CD4-positive, alpha-beta T cell treated with Interferon alpha-2 for 1 hour (primary cell): ENCODE data around the gene NDUFA13.

Source experiments
- DNase-seq, 2 donors: peaks; one replicate each; pipeline ENCODE4 v3.0.0-alpha.2; 2020 to 2022

Gene NDUFA13

GRCh38 chr19:19549804-19550464, 33.9 kb downstream of the NDUFA13 start:
- no peak for DNase-seq

DNA sequence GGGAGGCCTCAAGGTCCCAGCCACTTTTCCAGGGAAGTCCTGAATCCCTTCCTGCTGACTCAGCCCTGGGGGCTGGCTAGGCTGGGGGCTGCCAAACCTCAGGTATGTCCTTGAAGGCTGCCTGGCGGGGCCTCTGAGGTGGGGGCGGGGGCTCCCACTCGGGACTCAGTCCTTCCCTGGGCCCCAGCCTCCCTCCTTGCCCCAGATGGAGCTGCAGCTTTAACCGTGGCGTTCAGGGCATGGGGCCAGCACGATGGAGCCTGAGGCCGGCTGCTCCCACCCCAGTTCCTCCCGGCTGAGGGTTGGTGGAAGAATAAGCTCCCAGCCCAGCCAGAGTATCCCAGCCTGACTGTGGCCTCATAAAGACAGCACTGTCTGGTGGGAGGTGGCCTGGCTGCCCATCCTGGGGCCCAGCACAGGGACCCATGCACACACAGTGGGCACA, 34.5 kb downstream of the NDUFA13 start:
- no peak for DNase-seq

DNA sequence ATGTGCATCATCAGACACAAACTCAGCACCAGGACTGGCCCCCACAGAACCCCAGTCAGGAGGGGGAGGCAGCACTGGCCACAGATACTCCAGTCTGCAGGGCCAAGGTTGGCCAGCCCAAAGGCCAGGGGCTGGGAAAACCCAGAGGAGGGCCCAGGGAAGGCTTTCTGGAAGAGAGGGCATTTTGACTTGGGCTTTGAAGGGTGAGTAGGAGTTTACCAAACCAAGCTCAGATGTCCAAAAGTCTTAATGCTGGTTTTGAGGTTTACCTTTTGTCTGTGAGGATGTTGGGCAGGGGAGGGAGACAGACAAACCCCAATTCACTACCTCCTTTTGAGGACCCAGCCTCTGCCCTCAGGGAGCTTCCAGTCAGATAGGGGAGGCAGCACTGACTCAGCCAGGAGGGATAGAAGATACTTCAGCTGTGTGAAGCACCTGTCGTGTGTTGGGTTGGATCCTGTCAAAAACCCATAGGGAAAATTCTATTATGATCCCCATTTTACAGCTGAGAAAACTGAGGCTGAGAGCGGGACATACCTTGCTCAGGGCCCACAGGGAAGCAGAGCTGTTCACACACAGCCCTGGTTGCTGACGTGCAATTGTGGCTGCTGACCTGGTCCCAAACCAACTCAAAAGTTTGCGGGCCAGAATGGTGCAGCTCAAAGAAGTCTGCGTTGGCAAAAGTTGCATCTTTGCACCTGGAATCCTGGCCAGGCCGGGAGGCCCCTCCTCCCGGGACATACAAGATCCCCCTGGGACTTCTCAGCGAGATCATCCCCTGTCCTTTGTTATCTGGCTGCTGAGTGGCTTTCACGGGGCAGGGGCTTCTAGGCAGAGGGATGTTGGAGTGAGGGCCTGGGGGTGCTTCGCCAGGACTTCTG, 35.2 kb downstream of the NDUFA13 start:
- no peak for DNase-seq

- DNase-seq, result no peak
Measured at GRCh38 chr19:19551853-19552192, 35.8 kb downstream of the NDUFA13 start.

- DNase-seq, result peak in 1 of 2 donors; percentile 35
Measured at GRCh38 chr19:19552798-19553197, 36.8 kb downstream of the NDUFA13 start.

GRCh38 chr19:19553670-19554069, 37.6 kb downstream of the NDUFA13 start:
- no peak for DNase-seq

- peak; percentile 48 to 64 for DNase-seq
Measured at GRCh38 chr19:19554074-19555023, 38.3 kb downstream of the NDUFA13 start.

GRCh38 chr19:19558055-19558454, 42.0 kb downstream of the NDUFA13 start:
- no peak for DNase-seq

GRCh38 chr19:19558636-19559035, 42.6 kb downstream of the NDUFA13 start:
- DNase-seq, result no peak

DNA sequence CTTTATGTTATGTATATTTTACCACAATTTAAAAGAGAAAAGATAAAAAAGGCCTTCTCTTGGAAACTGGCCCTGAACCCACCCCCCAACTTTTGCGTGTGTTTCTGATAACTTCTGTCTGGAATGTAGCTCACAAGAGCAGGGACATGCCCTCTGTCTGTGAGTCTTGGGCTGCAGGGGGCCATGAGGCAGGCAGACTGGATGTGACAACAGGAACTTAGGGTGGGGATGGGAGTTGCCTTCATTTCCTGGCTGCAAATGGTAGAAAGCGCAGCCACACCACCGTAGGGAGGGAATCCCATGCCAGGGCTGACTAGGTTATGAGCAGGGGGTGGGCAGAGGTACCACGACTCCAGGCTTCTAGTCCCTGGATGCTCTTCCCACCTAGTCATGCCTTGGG, 43.9 kb downstream of the NDUFA13 start:
- DNase-seq, result no peak

GRCh38 chr19:19561946-19562664, 46.1 kb downstream of the NDUFA13 start:
- DNase-seq, result no peak

DNA sequence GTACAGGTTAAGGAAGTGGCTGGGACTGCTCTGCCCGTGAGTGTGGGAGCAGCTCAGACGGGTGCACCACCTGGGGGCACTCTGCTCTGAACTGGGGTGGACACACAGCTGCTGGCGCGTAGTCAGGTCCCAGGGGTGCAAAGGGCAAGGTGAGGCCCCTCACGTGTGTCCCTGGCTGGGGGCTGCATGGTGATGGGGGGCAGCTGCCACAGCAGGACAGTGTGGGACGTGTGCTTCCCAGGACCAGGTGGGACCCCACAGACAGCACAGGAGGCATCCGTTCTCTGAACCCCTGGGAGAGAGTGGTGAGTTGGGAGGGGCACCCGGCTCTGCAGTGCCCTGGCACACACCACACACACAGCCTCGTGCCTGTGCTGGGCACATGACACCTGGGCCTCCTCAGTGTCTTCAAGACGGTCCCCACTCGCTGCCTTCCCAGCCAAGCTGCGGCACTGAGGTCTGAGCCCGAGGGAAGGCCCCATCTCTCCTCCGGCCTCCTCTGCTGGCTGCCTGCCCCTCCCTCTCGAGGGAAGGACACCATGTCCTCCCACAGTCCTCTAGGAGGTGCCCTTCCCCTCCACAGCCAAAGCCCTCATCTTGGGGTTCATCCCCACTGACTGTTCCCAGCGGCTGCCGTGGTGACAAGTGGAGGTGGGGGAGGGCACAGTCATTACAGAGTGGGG, 46.8 kb downstream of the NDUFA13 start:
- DNase-seq, result peak; percentile 36 to 64

DNA sequence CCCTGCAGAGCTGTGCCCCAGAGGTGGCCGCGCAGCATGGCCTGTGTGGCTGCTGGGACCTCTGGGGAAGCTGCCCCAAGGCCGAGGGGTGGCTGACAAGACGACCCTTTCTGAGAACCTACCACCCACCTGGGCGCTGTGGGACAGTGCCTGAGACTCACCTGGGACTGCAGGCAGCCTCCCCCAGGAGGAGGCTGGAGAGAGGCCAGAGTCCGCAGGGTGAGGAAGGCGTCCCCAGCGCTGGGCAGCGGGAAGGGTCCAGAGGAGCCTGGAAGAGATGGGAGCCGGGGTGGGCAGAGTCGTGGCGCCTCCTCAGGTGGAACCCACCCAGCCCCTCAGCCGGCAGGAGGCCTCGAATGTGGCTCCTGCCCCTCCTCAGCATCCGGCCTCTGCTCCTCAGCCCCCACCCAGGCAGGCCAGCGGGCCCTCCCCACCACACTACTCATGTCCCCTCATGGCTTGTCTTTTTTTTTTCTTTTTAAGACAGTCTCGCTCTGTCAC, 47.4 kb downstream of the NDUFA13 start:
- DNase-seq, result no peak

DNA sequence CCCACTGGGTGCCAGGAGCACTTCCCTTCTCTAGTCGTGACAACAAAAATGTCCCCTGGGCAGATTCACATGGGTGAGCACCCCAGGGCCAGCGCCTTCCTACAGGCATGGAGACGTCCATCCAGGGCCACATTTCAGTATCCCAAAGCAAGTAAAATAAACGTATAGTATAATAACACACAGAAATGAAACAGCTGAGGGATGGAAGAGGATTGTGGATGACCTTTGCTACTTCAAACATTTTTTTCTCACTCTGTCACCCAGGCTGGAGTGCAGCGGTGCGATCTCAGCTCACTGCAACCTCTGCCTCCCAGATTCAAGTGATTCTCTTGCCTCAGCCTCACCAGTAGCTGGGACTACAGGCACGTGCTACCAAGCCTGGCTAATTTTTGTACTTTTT, 50.3 kb downstream of the NDUFA13 start:
- no peak for DNase-seq

- no peak for DNase-seq
Measured at GRCh38 chr19:19567391-19567790, 51.4 kb downstream of the NDUFA13 start.

GRCh38 chr19:19568802-19569756, 53.1 kb downstream of the NDUFA13 start:
- no peak for DNase-seq

DNA sequence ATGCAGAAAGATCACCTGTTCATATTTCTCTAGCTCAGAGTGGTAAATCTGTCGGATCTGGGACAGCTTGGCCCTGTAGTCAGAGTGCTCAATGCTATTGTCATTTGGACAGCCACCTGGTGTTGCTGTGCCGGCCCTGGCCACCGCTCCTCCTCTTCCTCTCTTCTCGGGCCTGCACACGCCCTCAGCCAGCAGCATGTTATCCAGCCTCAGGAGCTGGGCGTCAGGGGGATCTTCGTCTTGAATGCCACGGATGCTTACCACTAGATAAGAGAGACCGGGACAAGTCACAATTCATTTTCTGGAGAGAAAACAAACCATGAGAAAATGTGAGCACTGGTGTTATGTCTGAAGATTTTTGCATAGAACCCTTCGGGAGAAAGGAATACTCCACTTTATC, 54.5 kb downstream of the NDUFA13 start:
- no peak for DNase-seq

DNA sequence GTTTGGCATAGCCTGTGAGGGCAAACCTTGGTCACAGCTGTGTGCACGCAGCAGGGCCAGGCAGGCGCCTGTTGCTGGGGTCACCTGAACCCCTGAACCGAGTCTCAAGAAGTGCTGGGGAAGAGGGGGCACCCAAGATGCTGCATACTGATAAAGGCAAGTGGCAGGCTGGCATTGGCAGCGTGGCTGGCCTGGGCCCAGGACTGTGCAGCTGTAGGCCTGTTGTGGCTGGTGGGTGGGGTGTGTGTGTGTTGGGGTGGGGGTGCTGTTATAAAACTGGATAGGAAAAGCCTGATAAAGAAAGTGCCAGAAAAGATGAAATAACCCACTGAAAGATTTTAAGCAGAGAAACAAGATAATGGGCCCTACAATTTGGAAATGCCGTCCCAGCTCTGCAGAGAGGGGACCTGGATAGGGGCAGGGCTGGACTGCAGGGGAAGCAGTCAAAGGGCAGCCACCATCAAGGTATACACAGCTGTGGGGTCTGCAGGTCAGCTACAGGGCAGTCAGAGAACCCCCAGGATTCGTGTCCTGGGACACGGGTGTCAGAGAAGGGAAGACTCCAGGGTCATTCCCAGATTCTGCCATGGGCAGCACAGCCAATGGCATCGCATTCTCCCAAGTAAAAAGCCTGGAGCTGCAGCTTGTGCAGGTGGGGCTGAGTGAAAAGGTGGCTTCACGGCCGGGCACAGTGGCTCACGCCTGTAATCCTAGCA, 55.2 kb downstream of the NDUFA13 start:
- DNase-seq, result no peak

- no peak for DNase-seq
Measured at GRCh38 chr19:19575411-19575810, 59.4 kb downstream of the NDUFA13 start.
